GM19351 (cell line): ENCODE results near the gene LTBP4.
"Not testable (repeated sequence)": the region's sequence is repeated elsewhere in the genome, so short reads cannot be mapped to it uniquely, and the experiment has no call there.

Experiments used
- ATAC-seq: cut with Tn5 transposase; IDR thresholded peaks from one replicate; pipeline ENCODE4 v1.9.1; 2021; ENCODE audit warnings: mild to moderate bottlenecking, moderate library complexity; ENCODE audit not compliant: unreplicated experiment

Gene LTBP4

DNA sequence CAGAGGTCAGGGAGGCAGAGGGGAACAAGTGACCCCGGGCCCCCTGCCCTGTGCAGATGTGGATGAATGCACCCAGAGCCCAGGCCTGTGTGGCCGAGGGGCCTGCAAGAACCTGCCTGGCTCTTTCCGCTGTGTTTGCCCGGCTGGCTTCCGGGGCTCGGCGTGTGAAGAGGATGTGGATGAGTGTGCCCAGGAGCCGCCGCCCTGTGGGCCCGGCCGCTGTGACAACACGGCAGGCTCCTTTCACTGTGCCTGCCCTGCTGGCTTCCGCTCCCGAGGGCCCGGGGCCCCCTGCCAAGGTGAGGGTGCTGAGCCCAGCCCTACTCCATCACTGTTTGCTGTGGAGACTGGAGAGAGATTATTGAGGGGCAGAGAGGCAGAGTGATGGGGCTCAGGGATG, 9.9 kb downstream of the LTBP4 start:
- ATAC-seq: no peak

DNA sequence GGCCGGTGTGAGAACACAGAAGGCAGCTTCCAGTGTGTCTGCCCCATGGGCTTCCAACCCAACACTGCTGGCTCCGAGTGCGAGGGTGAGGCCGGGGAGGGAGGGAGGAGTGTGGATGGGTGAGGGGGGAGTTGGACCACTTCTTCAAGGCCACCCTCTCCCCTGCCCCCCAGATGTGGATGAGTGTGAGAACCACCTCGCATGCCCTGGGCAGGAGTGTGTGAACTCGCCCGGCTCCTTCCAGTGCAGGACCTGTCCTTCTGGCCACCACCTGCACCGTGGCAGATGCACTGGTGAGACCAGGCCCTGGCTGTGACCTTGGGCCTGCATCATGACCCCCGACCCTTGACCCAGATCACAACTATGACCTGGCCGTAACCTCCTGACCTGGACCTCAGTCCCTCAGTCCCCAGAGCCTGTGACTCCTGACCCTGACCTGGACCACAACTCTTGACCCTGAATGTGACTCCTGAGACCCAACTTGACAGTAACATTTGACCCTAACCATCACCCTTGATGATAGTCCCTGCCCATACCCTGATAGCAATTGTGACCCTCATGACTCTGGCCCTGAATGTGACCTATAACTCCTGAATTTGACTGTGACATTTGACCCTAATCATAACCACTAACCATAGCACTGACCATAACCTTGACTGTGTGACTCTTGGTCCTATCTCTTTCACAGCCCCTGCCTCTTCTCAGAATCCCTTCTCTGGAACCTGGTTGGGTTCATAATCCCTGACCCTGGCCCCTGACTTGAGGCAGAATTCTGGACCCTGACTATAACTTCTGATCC, 10.9 kb downstream of the LTBP4 start:
- ATAC-seq: no peak

DNA sequence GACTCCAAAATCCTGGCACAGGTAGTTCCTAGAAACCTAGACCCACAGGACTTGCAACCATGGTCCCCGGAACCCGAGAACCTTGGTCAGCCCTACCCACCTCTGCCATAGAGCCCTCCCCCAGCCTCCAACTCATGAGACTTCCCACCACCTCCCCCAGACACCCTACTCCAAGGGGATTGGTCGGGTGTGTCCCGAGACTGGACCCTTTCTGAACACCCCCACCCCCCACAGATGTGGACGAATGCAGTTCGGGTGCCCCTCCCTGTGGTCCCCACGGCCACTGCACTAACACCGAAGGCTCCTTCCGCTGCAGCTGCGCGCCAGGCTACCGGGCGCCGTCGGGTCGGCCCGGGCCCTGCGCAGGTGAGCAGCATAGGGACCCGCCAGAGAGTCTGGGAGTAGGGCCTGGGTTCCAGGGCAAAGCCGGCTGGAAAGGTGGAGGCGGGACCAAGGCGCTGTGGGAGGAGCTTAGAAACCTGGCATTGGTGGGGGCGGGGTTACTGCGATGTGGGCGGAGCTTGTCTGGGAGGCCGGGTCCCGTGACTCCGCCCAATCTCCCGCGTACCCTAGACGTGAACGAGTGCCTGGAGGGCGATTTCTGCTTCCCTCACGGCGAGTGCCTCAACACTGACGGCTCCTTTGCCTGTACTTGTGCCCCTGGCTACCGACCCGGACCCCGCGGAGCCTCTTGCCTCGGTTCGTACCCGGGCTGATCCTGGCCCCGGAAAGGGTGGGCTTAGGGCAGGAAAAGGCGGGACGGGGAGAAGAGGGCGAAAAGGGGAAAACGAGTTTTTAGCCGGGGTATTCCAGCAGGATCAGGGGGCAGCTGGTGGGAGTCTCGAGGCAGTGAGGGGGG, 11.9 kb downstream of the LTBP4 start:
- no peak for ATAC-seq

GRCh38 chr19:40613690-40614621, 12.8 kb downstream of the LTBP4 start:
- peak; percentile 54 for ATAC-seq

DNA sequence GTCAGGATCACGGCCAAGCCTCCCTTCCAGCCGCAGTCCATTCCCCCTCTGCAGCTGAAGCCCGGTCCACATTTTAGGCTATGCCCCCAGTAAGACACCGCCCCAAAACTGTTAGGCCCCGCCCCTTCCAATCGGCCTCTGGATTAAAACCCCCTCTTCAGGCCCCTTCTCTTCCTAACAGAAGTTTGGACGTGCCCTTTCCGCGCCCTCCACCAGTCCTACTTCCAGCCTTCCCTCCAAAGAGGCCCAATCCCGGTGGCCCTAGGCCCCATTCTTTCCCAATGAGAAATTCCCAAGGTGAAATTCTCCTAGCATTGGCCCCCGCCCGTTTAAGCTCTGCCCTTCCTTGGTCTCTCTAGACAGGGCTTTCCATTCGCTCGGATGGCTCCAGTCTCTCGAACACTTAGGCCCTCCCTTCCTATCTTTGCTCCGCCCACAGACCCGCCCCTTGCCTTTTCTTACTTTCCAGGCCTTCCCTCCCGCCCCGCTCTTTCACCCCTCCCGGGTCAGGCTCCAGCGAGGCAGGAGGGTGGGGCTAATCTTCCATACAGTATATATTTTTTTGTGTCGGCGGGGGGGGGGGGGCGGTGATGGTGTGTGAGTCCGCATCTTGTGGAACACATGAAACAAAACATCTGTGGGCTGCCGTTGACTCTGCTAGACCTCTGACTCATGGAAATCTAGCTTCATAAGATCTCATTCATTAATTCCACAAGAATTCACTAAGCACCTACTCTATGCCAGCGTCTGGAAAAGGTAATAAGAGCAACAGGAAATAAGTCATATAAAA, 13.6 kb downstream of the LTBP4 start:
- no peak for ATAC-seq

- ATAC-seq: no peak
Measured at GRCh38 chr19:40616178-40616577, 15.0 kb downstream of the LTBP4 start.

DNA sequence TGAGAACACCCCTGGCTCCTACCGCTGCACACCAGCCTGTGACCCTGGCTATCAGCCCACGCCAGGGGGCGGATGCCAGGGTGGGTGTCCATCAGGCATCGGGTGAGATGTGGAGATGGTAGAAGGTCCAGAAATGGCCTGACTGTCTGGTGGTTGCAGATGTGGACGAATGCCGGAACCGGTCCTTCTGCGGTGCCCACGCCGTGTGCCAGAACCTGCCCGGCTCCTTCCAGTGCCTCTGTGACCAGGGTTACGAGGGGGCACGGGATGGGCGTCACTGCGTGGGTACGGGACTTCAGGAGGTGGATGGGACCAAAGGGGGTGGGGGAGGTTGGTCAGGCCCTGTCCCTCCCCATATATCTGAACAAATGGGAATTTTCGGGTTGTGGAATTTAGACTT, 15.8 kb downstream of the LTBP4 start:
- ATAC-seq: no peak

DNA sequence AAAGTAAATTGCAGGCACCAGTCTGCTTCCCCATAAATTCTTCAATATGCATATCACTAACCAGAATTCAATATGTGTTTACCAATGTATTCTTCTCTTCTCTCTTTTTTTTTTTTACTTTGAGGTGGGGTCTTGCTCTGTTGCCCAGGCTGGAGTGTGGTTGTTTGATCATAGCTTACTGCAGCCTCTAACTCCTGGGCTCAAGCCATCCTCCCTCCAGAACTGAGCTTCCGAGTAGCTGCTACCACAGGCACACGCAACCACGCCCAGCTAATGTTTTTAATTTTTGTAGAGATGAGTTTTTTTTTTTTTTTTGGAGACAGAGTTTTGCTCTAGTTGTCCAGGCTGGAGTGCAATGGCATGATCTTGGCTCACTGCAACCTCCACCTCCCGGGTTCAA, 16.8 kb downstream of the LTBP4 start:
- no peak for ATAC-seq

DNA sequence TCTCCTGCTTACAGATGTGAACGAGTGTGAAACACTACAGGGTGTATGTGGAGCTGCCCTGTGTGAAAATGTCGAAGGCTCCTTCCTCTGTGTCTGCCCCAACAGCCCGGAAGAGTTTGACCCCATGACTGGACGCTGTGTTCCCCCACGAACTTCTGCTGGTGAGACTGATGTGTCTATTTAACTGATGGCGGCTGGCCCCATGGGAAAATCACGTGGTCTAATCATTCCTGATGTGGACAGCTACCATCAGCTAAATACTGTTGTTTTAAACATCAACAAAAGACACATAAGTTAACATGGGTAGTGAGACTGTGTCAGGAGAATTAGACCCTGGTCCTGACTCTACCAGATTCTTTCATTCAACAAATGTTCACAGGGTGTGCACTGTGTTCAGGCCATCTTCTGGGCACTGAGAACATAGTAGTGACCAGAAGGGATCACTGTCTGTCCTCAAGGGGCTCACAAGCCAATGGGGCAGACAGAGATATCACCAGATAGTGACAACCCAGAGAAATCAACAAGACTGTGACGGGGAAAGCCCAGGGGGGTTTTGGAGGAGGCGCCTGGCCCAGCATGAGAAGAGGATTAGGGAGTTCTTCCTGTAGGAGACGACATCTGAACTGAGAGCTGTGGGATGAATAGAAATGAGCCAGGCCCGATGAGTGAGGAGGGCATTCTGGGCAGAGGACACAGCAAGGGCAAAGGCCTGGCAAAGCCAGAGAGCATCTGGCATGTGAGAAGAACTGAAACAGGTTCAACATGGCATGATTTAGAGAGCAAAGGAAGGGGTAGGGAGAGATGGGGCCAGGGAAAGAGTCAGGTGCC, 18.4 kb downstream of the LTBP4 start:
- ATAC-seq: no peak

GRCh38 chr19:40620161-40620485, 19.0 kb downstream of the LTBP4 start:
- no peak for ATAC-seq

GRCh38 chr19:40621283-40621682, 20.1 kb downstream of the LTBP4 start:
- ATAC-seq: no peak

DNA sequence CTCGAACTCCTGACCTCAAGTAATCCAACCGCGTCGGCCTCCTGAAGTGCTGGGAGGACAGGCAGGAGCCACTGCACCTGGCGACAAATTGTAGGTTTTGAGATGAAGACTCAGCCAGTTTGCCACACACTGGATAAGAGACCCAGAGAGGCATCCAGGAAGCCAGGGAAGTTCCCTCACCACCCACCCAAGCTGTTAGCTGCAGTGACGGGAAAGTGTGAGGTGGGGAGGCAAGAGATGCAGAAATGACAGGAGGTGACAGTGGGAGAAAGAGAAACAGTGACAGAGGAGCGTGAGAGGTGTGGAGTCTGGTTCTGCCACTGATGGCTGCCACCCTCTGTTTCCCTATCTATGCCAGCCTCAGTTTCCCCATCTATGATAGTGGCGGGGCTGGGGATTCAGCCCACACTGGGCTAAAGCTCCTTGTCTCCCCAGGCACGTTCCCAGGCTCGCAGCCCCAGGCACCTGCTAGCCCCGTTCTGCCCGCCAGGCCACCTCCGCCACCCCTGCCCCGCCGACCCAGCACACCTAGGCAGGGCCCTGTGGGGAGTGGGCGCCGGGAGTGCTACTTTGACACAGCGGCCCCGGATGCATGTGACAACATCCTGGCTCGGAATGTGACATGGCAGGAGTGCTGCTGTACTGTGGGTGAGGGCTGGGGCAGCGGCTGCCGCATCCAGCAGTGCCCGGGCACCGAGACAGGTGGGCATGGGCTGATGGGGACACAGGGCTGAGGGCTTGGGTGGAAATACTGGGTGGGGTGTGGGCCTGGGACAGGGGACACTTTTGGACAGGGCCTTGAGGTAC, 21.0 kb downstream of the LTBP4 start:
- no peak for ATAC-seq

- no peak for ATAC-seq
Measured at GRCh38 chr19:40622773-40623075, 21.6 kb downstream of the LTBP4 start.

DNA sequence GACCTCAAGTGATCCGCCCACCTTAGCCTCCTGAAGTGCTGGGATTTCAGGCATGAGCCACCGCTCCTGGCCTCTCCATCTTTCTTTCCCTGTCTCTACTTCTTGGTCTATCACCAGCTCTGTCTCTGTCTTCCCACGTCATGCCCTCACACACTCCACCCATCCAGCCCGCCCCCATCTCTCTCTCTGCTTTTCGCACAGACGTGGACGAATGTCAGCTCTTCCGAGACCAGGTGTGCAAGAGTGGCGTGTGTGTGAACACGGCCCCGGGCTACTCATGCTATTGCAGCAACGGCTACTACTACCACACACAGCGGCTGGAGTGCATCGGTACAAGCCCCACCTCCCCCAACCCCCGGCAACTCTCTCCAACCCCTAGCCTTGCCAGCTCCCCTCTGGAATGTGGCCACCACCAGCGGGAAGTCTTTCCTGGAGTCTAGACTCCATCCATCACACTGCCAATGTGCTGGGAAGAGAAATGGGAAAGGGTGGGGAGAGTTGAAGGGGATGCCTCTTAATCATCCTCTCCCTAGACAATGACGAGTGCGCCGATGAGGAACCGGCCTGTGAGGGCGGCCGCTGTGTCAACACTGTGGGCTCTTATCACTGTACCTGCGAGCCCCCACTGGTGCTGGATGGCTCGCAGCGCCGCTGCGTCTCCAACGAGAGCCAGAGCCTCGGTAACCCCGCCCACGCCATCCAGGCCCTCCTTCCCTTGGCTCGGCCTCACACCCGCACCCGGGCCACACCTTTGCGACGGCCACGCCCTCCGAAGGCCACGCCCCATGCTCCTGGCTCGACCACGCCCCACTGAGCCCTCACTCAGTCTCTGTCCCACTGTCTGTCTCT, 22.5 kb downstream of the LTBP4 start:
- ATAC-seq: no peak

- not testable (repeated sequence) for ATAC-seq
Measured at GRCh38 chr19:40624369-40625153, 23.4 kb downstream of the LTBP4 start.

DNA sequence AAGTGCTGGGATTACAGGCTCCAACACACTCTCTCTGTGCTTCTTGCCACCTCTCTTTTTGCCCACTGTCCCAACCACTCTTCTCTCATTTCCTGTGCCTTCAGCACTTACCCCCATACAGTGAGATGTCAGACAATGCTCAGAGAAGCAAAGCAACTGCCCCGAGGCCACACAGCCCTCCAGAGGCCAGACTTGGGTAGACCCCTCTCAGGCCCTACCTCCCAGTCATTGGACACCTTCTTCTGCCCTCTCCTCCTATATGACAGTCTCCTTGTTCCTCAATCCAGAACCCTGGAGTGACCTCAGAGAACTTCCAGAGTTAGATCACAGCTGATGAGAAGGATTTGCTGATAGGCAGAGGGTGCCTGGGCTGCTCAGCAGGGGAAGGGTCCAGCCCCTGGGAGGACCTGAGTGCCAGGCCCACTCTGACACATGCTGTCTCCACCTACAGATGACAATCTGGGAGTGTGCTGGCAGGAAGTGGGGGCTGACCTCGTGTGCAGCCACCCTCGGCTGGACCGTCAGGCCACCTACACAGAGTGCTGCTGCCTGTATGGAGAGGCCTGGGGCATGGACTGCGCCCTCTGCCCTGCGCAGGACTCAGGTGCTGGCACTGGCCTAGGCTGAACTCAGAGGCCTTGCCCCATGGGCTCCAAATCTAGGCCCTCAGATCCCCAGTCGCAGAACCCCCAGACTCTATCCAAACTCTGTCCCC, 24.4 kb downstream of the LTBP4 start:
- no peak for ATAC-seq

DNA sequence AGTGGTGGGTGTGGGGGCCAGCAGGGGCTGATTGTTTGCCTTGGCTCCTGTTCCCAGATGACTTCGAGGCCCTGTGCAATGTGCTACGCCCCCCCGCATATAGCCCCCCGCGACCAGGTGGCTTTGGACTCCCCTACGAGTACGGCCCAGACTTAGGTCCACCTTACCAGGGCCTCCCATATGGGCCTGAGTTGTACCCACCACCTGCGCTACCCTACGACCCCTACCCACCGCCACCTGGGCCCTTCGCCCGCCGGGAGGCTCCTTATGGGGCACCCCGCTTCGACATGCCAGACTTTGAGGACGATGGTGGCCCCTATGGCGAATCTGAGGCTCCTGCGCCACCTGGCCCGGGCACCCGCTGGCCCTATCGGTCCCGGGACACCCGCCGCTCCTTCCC, 25.7 kb downstream of the LTBP4 start:
- no peak for ATAC-seq
